ENCODE results near the gene IGSF3. TPM values are rescaled to one million over a fixed set of nuclear protein-coding genes. Genes with fewer than 3 reads are reported as not detected.
"Not testable (repeated sequence)": the region's sequence is repeated elsewhere in the genome, so short reads cannot be mapped to it uniquely, and the experiment has no call there.

Gene IGSF3
- total RNA-seq, 4 donors from 2014 or later: 0.25 to 1.2 (median 0.72) TPM

GRCh38 chr1:116628448-116628847 is 39.1 kb downstream of the IGSF3 start:
- H3K9me3 ChIP-seq: no peaks in the 10 kb centered on the region
- in situ Hi-C loops (cut with MboI; ENCODE audit: low sequenced_read_pairs in 4 of 4): no loop called here
- no peaks in the 10 kb centered on the region for H3K27me3 ChIP-seq
- no peak for ATAC-seq
- no peak for TF ChIP-seq CTCF (IDR thresholded peaks at IDR 0.05 in 4 of 5, conservative IDR thresholded peaks at IDR 0.05 in 1 of 5)
- no peak for TF ChIP-seq POLR2A (IDR thresholded peaks at IDR 0.05)
- intact Hi-C loops (cut with DNase I; ENCODE audit: low total_unique reads): no loop called here
- no peak for DNase-seq
- H3K27ac ChIP-seq: no peak overlapping the region
- H3K4me1 ChIP-seq: no peaks in the 10 kb centered on the region
- H3K4me3 ChIP-seq: no peak overlapping the region
- H3K36me3 ChIP-seq: no peaks in the 10 kb centered on the region

DNA sequence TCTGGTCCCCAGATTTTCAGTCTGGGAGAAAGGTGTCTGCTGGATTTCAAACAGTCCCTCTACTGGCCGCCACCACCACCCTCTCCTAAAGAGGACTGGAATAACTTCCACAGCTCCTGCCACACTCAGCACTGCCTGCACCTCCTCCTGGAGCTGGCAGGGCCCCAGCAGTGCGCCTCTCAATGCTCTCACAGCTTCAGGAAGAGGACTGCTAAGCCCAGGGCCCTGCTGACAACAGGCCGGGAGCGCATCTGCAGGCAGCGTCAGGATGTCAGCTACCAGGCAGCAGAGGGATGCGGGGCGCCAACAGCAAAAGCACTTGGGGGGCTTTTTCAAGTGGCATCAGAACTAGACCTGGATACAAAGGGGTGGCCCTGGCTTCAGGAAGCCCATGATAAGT is 40.2 kb downstream of the IGSF3 start:
- H3K27me3 ChIP-seq; H3K9me3 ChIP-seq; H3K36me3 ChIP-seq; H3K4me3 ChIP-seq; intact Hi-C loops (cut with DNase I; ENCODE audit: low total_unique reads); H3K4me1 ChIP-seq; in situ Hi-C loops (cut with MboI; ENCODE audit: low sequenced_read_pairs in 4 of 4); DNase-seq; ATAC-seq; H3K27ac ChIP-seq: not testable (repeated sequence)

DNA sequence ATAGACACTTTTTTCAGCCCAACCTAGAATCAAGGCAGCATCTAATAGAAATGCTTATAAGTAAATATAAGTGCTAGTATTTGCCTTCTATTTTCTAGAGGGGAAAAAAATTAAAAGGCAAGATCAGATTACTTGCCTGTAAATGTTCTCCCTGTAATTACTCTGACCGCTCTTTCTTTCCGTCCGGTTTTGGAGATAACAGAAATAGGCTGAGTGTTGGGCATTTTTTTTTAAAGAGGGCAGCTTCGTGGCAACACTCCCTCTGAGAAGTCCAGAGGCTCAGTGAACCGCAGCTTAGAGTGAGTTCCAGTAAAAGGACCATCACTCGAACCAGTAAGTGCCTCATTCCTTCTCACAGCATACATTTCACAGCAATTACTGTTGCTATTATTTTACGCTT is 40.6 kb downstream of the IGSF3 start:
- not testable (repeated sequence) for H3K27ac ChIP-seq

GRCh38 chr1:116625155-116625554 is 42.4 kb downstream of the IGSF3 start:
- intact Hi-C loops (cut with DNase I; ENCODE audit: low total_unique reads); DNase-seq; H3K4me1 ChIP-seq; H3K27ac ChIP-seq; in situ Hi-C loops (cut with MboI; ENCODE audit: low sequenced_read_pairs in 4 of 4); H3K27me3 ChIP-seq; ATAC-seq; H3K36me3 ChIP-seq; H3K4me3 ChIP-seq; H3K9me3 ChIP-seq: not testable (repeated sequence)

More for the DNA sequence above, 40.6 kb downstream of the IGSF3 start:
- H3K9me3 ChIP-seq; H3K4me1 ChIP-seq; ATAC-seq; intact Hi-C loops (cut with DNase I; ENCODE audit: low total_unique reads); DNase-seq; H3K27me3 ChIP-seq; H3K36me3 ChIP-seq; in situ Hi-C loops (cut with MboI; ENCODE audit: low sequenced_read_pairs in 4 of 4); H3K4me3 ChIP-seq: not testable (repeated sequence)

- H3K27ac ChIP-seq: no peak overlapping the region
- in situ Hi-C loops (cut with MboI; ENCODE audit: low sequenced_read_pairs in 4 of 4): no loop called here
- intact Hi-C loops (cut with DNase I; ENCODE audit: low total_unique reads): no loop called here
- TF ChIP-seq POLR2A (IDR thresholded peaks at IDR 0.05) (no peak), CTCF (IDR thresholded peaks at IDR 0.05 in 4 of 5, conservative IDR thresholded peaks at IDR 0.05 in 1 of 5) (no peak)
- no peak overlapping the region for H3K4me3 ChIP-seq
- no peaks in the 10 kb centered on the region for H3K36me3 ChIP-seq
- no peaks in the 10 kb centered on the region for H3K9me3 ChIP-seq
- ATAC-seq: no peak
- H3K4me1 ChIP-seq: no peaks in the 10 kb centered on the region
- no peak for DNase-seq
- no peaks in the 10 kb centered on the region for H3K27me3 ChIP-seq
These were observed 43.5 kb downstream of the IGSF3 start for GRCh38 chr1:116624040-116624439.

DNA sequence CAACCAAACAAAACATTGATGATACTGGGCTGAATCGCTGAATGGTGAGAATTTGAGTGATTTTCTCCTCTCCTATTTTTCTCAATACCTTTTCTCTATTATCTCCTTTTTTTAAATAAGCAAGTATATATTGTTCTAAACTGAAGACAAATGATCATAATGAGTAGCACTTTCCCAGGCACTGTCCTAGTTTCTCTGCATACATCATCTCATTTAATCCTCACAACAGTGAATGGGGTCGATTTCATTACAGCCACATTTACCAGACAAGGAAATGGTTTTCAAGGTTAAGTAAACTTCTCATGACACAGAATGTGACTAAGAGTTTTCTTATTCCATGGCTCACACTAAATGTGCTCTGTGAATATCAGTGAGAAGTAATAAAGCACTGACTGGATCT is 45.0 kb downstream of the IGSF3 start:
- in situ Hi-C loops (cut with MboI; ENCODE audit: low sequenced_read_pairs in 4 of 4); H3K4me3 ChIP-seq; H3K27ac ChIP-seq; H3K36me3 ChIP-seq; H3K9me3 ChIP-seq; ATAC-seq; H3K4me1 ChIP-seq; intact Hi-C loops (cut with DNase I; ENCODE audit: low total_unique reads); DNase-seq; H3K27me3 ChIP-seq: not testable (repeated sequence)

DNA sequence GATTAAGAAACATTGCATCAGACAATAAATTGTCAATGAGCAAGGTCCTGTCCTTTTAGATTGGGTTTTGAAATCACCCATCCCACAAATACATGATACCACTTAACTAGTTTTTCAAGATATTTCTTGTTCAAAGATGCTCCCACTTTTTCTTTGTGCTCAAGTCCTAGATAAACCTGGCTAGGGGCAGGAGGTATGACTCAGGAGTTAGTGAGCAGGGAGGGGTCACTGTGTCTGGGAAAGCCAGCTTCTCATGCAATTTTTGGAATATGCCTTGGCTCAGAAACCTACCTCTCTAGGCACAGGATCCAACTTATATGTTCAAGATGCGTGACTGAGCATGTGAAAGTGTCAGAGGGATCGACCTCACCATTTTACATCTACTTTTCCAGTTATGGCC is 45.8 kb downstream of the IGSF3 start:
- DNase-seq; intact Hi-C loops (cut with DNase I; ENCODE audit: low total_unique reads); H3K27ac ChIP-seq; in situ Hi-C loops (cut with MboI; ENCODE audit: low sequenced_read_pairs in 4 of 4); H3K36me3 ChIP-seq; H3K4me1 ChIP-seq; ATAC-seq; H3K27me3 ChIP-seq; H3K9me3 ChIP-seq; H3K4me3 ChIP-seq: not testable (repeated sequence)

- intact Hi-C loops (cut with DNase I; ENCODE audit: low total_unique reads); H3K4me1 ChIP-seq; in situ Hi-C loops (cut with MboI; ENCODE audit: low sequenced_read_pairs in 4 of 4); DNase-seq; H3K27ac ChIP-seq; H3K27me3 ChIP-seq; H3K4me3 ChIP-seq; ATAC-seq; H3K36me3 ChIP-seq; H3K9me3 ChIP-seq: not testable (repeated sequence)
These were observed 47.1 kb downstream of the IGSF3 start for GRCh38 chr1:116620392-116620791.

- H3K27ac ChIP-seq; intact Hi-C loops (cut with DNase I; ENCODE audit: low total_unique reads); H3K36me3 ChIP-seq; H3K4me3 ChIP-seq; DNase-seq; H3K9me3 ChIP-seq; H3K4me1 ChIP-seq; ATAC-seq; in situ Hi-C loops (cut with MboI; ENCODE audit: low sequenced_read_pairs in 4 of 4); H3K27me3 ChIP-seq: not testable (repeated sequence)
These were observed 48.4 kb downstream of the IGSF3 start for GRCh38 chr1:116619106-116619505.

- in situ Hi-C loops (cut with MboI; ENCODE audit: low sequenced_read_pairs in 4 of 4); intact Hi-C loops (cut with DNase I; ENCODE audit: low total_unique reads): not testable (repeated sequence)
These were observed 49.7 kb downstream of the IGSF3 start for GRCh38 chr1:116617808-116618207.

DNA sequence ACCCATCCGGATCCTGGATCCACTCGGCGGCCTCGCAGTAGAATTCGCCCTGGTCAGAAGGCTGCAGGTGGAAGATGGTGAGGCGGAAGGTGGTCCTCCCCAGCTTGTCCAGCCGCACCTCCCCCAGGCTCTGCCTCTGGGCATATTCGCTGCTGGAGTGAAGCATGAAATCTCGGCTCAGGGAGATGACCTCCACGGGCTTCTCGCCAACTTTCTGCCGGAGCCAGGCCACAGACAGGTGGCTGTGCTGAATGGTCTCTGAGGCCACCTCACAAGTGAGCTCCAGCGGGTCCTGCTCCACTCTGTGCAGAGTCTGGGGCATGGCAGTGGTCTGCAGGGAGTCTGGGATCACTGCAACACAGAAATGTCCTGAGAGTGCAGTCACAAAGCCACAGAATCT is 53.7 kb downstream of the IGSF3 start:
- DNase-seq; intact Hi-C loops (cut with DNase I; ENCODE audit: low total_unique reads); ATAC-seq; H3K27me3 ChIP-seq; H3K4me3 ChIP-seq; H3K9me3 ChIP-seq; H3K4me1 ChIP-seq; in situ Hi-C loops (cut with MboI; ENCODE audit: low sequenced_read_pairs in 4 of 4); H3K36me3 ChIP-seq; H3K27ac ChIP-seq: not testable (repeated sequence)

More at GRCh38 chr1:116617808-116618207, 49.7 kb downstream of the IGSF3 start:
- H3K27me3 ChIP-seq, ATAC-seq, H3K9me3 ChIP-seq, DNase-seq, H3K4me3 ChIP-seq, H3K27ac ChIP-seq, H3K36me3 ChIP-seq, H3K4me1 ChIP-seq: not testable (repeated sequence)

Data from gastrocnemius medialis (tissue), 4 donors.